Esophagus squamous epithelium (tissue), 5 donors: ENCODE results near the gene CREB3L1. TPM values are rescaled to one million over a fixed set of nuclear protein-coding genes. Genes with fewer than 3 reads are reported as not detected.

Experiments used
- DNase-seq: peaks from one replicate; lab custom pipeline; 2025; lab: John Stamatoyannopoulos, UW
- H3K27ac ChIP-seq, 4 donors: fragments of 200-600 bp; sonication (generic); one replicate each; pipeline ENCODE4 v1.5.1; 2016 to 2019; ENCODE audit warnings: mild to moderate bottlenecking in 1 of 4
- H3K27me3 ChIP-seq, 4 donors: fragments of 200-600 bp; sonication (generic); 1 replicate in 3 of 4; 2 replicates in 1 of 4; pipeline versions ENCODE4 v1.5.1 to v1.6.0; 2017 to 2021; ENCODE audit warnings: antibody characterized with exemption in 1 of 4
- H3K36me3 ChIP-seq, 3 donors: fragments of 200-600 bp; sonication (generic); one replicate each; pipeline ENCODE4 v1.5.1; 2016 to 2019
- H3K4me1 ChIP-seq, 3 donors: fragments of 200-600 bp; sonication (generic); one replicate each; pipeline ENCODE4 v1.5.1; 2017 to 2019
- H3K4me3 ChIP-seq, 4 donors: fragments of 200-600 bp; sonication (generic); 1 replicate in 3 of 4; 2 replicates in 1 of 4; pipeline ENCODE4 v1.5.1; 2016 to 2019; ENCODE audit warnings: mild to moderate bottlenecking in 2 of 4, moderate library complexity in 1 of 4
- H3K9me3 ChIP-seq, 3 donors: fragments of 200-600 bp; sonication (generic); one replicate each; pipeline ENCODE4 v1.5.1; 2016 to 2019
- CTCF ChIP-seq, 6 experiments: fragments of 450-650 bp in 4 of 6; fragments of 200-600 bp in 2 of 6; sonication (generic) in 2 of 6; IDR thresholded peaks; one replicate each; pipeline ENCODE4 v1.5.1; 2016 to 2019; ENCODE audit warnings: antibody characterized with exemption in 6 of 6, mild to moderate bottlenecking in 4 of 6, moderate library complexity in 4 of 6
- POLR2A ChIP-seq, 4 donors: fragments of 450-650 bp; IDR thresholded peaks; one replicate each; pipeline ENCODE4 v1.6.1; 2017; ENCODE audit warnings: antibody characterized with exemption in 4 of 4, mild to moderate bottlenecking in 4 of 4, moderate library complexity in 3 of 4
- WGBS, 2 donors: methylation state at CpG; one replicate each; pipeline ENCODE4 v1.1.5; 2018; 5-methylcytosine and 5-hydroxymethylcytosine counted together
- intact Hi-C: fragments of 100-400 bp; cut with DNase I; formaldehyde crosslinking; loops from one replicate; pipeline ENCODE4 v1.15.0; 2022
- total RNA-seq, 4 donors: library from RNA; depleted of rRNA; stranded (reverse); fragments of >200 nt; gene quantifications; one replicate each; pipeline ENCODE4 v1.1.0, GENCODE V29; 2016
- donor health status: DM: yes; HTN: yes; CAD: no.

CREB3L1 gene
- total RNA-seq, 4 donors from 2014 or later = 0.13 to 2.1 (median 0.63) TPM

GRCh38 chr11:46242952-46243795 is 34.3 kb upstream of the CREB3L1 start:
- intact Hi-C loops = no loop called here
- peak in 2 of 6 experiments; percentile 18 to 47 for TF ChIP-seq CTCF (IDR thresholded peaks at IDR 0.05)
- peak in 3 of 4 donors; percentile 50 to 72 (median 55) for TF ChIP-seq POLR2A (IDR thresholded peaks at IDR 0.05)
- 0 to 1% methylated on average over 16 to 29 of the region's 46 CpGs for WGBS, 2 donors

GRCh38 chr11:46243796-46244109 is 33.7 kb upstream of the CREB3L1 start:
- H3K9me3 ChIP-seq = no peaks in the 10 kb centered on the region
- H3K36me3 ChIP-seq = no peaks in the 10 kb centered on the region
- H3K4me1 ChIP-seq = peaks cover 7 to 32% (median 12%) of the 10 kb centered on the region in 3 donors
- peak overlapping the region; percentile 65 to 87 (median 84) for H3K27ac ChIP-seq
- no peak for TF ChIP-seq POLR2A (IDR thresholded peaks at IDR 0.05)
- TF ChIP-seq CTCF (IDR thresholded peaks at IDR 0.05) = no peak
- WGBS, 2 donors = 35 to 37% methylated on average over 8 of the region's 8 CpGs
- intact Hi-C loops = no loop called here
- DNase-seq = no peak
- H3K4me3 ChIP-seq = peak overlapping the region; percentile 32 to 69 (median 52)
- H3K27me3 ChIP-seq = peaks cover 0 to 3% (median 0%) of the 10 kb centered on the region in 4 donors

More at GRCh38 chr11:46242952-46243795, 34.3 kb upstream of the CREB3L1 start:
- peaks cover 0 to 8% (median 0%) of the 10 kb centered on the region in 4 donors for H3K27me3 ChIP-seq
- H3K27ac ChIP-seq = peak overlapping the region; percentile 65 to 87 (median 84)
- no peaks in the 10 kb centered on the region for H3K9me3 ChIP-seq
- peak; percentile 50 for DNase-seq
- H3K4me1 ChIP-seq = peaks cover 13 to 37% (median 17%) of the 10 kb centered on the region in 3 donors
- H3K4me3 ChIP-seq = peak overlapping the region; percentile 32 to 69 (median 52)
- no peaks in the 10 kb centered on the region for H3K36me3 ChIP-seq

GRCh38 chr11:46246521-46246920 is 30.9 kb upstream of the CREB3L1 start:
- WGBS, 2 donors = 95 to 100% methylated on average over 1 of the region's 1 CpG
- DNase-seq = no peak
- Histone ChIP-seq H3K9me3 (no peaks in the 10 kb centered on the region), H3K27me3 (no peaks in the 10 kb centered on the region), H3K36me3 (no peaks in the 10 kb centered on the region), H3K4me1 (peaks cover 4 to 19% (median 6%) of the 10 kb centered on the region in 3 donors), H3K4me3 (no peak overlapping the region), H3K27ac (no peak overlapping the region)
- TF ChIP-seq POLR2A (IDR thresholded peaks at IDR 0.05) = no peak
- no peak for TF ChIP-seq CTCF (IDR thresholded peaks at IDR 0.05)
- intact Hi-C loops = no loop called here

GRCh38 chr11:46247090-46247489 is 30.4 kb upstream of the CREB3L1 start:
- H3K27ac ChIP-seq = no peak overlapping the region
- no peaks in the 10 kb centered on the region for H3K36me3 ChIP-seq
- intact Hi-C loops = no loop called here
- H3K27me3 ChIP-seq = no peaks in the 10 kb centered on the region
- 50 to 59% methylated on average over 8 to 9 of the region's 9 CpGs for WGBS, 2 donors
- peaks cover 4 to 19% (median 6%) of the 10 kb centered on the region in 3 donors for H3K4me1 ChIP-seq
- TF ChIP-seq POLR2A (IDR thresholded peaks at IDR 0.05) = no peak
- H3K9me3 ChIP-seq = no peaks in the 10 kb centered on the region
- no peak for DNase-seq
- no peak overlapping the region for H3K4me3 ChIP-seq

GRCh38 chr11:46247659-46248058 is 29.8 kb upstream of the CREB3L1 start:
- Histone ChIP-seq H3K27ac (no peak overlapping the region), H3K27me3 (no peaks in the 10 kb centered on the region), H3K36me3 (no peaks in the 10 kb centered on the region), H3K9me3 (no peaks in the 10 kb centered on the region), H3K4me3 (no peak overlapping the region), H3K4me1 (peaks cover 4 to 17% (median 4%) of the 10 kb centered on the region in 3 donors)
- intact Hi-C loops = no loop called here
- no peak for DNase-seq
- peak in 4 of 6 experiments; percentile 24 to 59 (median 46) for TF ChIP-seq CTCF (IDR thresholded peaks at IDR 0.05)
- TF ChIP-seq POLR2A (IDR thresholded peaks at IDR 0.05) = no peak
- 47 to 64% methylated on average over 4 of the region's 4 CpGs for whole genome bisulfite sequencing, 2 donors
